GM23338 (cell line): ENCODE measurements around the gene PIP5K1C. TPM values are rescaled to one million over a fixed set of nuclear protein-coding genes. Genes with fewer than 3 reads are reported as not detected.

Source experiments
- ATAC-seq: fragments of 200-7000 bp; cut with Tn5 transposase; 3 replicates; pipeline ENCODE4 v1.9.1; 2020
- DNase-seq: peaks from one replicate; pipeline ENCODE4 v3.0.0-alpha.2; 2015; ENCODE audit warnings: low spot score
- H2AFZ ChIP-seq: fragments of 200-600 bp; sonication (generic); 2 replicates; pipeline ENCODE4 v1.8.0; 2016; ENCODE audit warnings: antibody characterized with exemption, mild to moderate bottlenecking, moderate library complexity
- H3F3A ChIP-seq: fragments of 200-600 bp; sonication (generic); replicated peaks from 2 replicates; pipeline ENCODE4 v1.8.0; 2017; ENCODE audit warnings: antibody characterized with exemption, mixed run types, low read depth
- H3K27ac ChIP-seq: fragments of 200-600 bp; sonication (generic); 2 replicates; pipeline ENCODE4 v1.6.1; 2016; ENCODE audit warnings: low read depth
- H3K27me3 ChIP-seq: fragments of 200-600 bp; sonication (generic); 2 replicates; pipeline ENCODE4 v1.8.0; 2016; ENCODE audit warnings: mild to moderate bottlenecking, mixed run types, moderate library complexity; ENCODE audit not compliant: insufficient read depth
- H3K36me3 ChIP-seq: fragments of 200-600 bp; sonication (generic); 2 replicates; pipeline ENCODE4 v1.8.0; 2016; ENCODE audit warnings: mild to moderate bottlenecking; ENCODE audit not compliant: insufficient read depth
- H3K4me1 ChIP-seq: fragments of 200-600 bp; sonication (generic); 2 replicates; pipeline ENCODE4 v1.8.0; 2016; ENCODE audit warnings: mild to moderate bottlenecking, moderate library complexity; ENCODE audit not compliant: insufficient read depth
- H3K4me2 ChIP-seq: fragments of 200-600 bp; sonication (generic); 2 replicates; pipeline ENCODE4 v1.7.1; 2017; ENCODE audit warnings: mixed run types
- H3K4me3 ChIP-seq: fragments of 200-600 bp; sonication (generic); 2 replicates; pipeline ENCODE4 v1.6.1; 2016; ENCODE audit warnings: mixed run types
- H3K79me2 ChIP-seq: fragments of 200-600 bp; sonication (generic); replicated peaks from 2 replicates; pipeline ENCODE4 v1.8.0; 2017; ENCODE audit warnings: mild to moderate bottlenecking; ENCODE audit not compliant: insufficient read depth
- H3K9me2 ChIP-seq: fragments of 200-600 bp; sonication (generic); 2 replicates; pipeline ENCODE4 v1.8.0; 2017; ENCODE audit not compliant: insufficient read depth
- H4K20me1 ChIP-seq: fragments of 200-600 bp; sonication (generic); replicated peaks from 2 replicates; pipeline ENCODE4 v1.8.0; 2017; ENCODE audit warnings: mild to moderate bottlenecking; ENCODE audit not compliant: insufficient read depth
- H3K27ac Mint-ChIP-seq: 2 replicates; pipeline ENCODE4 v1.8.0; 2020; ENCODE audit warnings: inconsistent platforms, mild to moderate bottlenecking, moderate library complexity, mixed read lengths
- H3K27me3 Mint-ChIP-seq: 3 replicates; pipeline ENCODE4 v1.8.0; 2022; ENCODE audit warnings: low read depth, mild to moderate bottlenecking, moderate library complexity, mixed read lengths, inconsistent platforms; ENCODE audit not compliant: insufficient read depth, poor library complexity
- H3K36me3 Mint-ChIP-seq: 3 replicates; pipeline ENCODE4 v1.8.0; 2021; ENCODE audit warnings: low read depth, mild to moderate bottlenecking, inconsistent platforms, moderate library complexity, mixed read lengths
- H3K4me1 Mint-ChIP-seq: 3 replicates; pipeline ENCODE4 v1.8.0; 2020; ENCODE audit warnings: mild to moderate bottlenecking, inconsistent platforms, mixed read lengths
- H3K4me3 Mint-ChIP-seq: 3 replicates; pipeline ENCODE4 v1.8.0; 2021; ENCODE audit warnings: moderate library complexity, mild to moderate bottlenecking, inconsistent platforms, mixed read lengths
- H3K9me3 Mint-ChIP-seq: 3 replicates; pipeline ENCODE4 v1.8.0; 2020; ENCODE audit warnings: moderate library complexity, mild to moderate bottlenecking, inconsistent platforms, mixed read lengths
- POLR2AphosphoS5 ChIP-seq: IDR thresholded peaks from 2 replicates; pipeline ENCODE4 v1.6.1; 2016; ENCODE audit warnings: antibody characterized with exemption, low read depth
- ZNF114 ChIP-seq: fragments of 250-450 bp; sonication (Bioruptor Pico); IDR thresholded peaks from 2 replicates; pipeline ENCODE4 v1.5.0; 2020; ENCODE audit warnings: mild to moderate bottlenecking, moderate library complexity
- polyA plus RNA-seq: library from polyadenylated mRNA; unstranded; fragments of >200 nt; fragmentation: Nextera tagmentation; extraction: Ambion mirVana; gene quantifications from 2 replicates; pipeline ENCODE4 v1.2.1, GENCODE V29; 2016
- total RNA-seq: library from RNA; depleted of rRNA; stranded (reverse); fragments of >200 nt; shearing (Covaris generic); gene quantifications from 2 replicates; pipeline ENCODE4 v1.2.3, GENCODE V29; 2014
- TF ChIP-seq, protein P1 (sequence below): fragments of 250-450 bp; sonication (Bioruptor Pico); IDR thresholded peaks from 2 replicates; pipeline ENCODE4 v1.5.0; 2020; ENCODE audit warnings: mild to moderate bottlenecking, moderate library complexity
- TF ChIP-seq, protein P2 (sequence below), 2 experiments: fragments of 200-600 bp in 1 of 2; sonication (generic) in 1 of 2; conservative IDR thresholded peaks; 2 replicates each; pipeline versions ENCODE4 v1.5.1 to v1.6.1; 2016 to 2017; ENCODE audit warnings: antibody characterized with exemption in 2 of 2, low read depth in 2 of 2, mild to moderate bottlenecking in 2 of 2, moderate library complexity in 1 of 2
- TF ChIP-seq, protein P3 (sequence below): IDR thresholded peaks from 2 replicates; pipeline ENCODE4 v1.6.1; 2016; ENCODE audit warnings: antibody characterized with exemption
- TF ChIP-seq, protein P4 (sequence below): IDR thresholded peaks from one replicate; pipeline ENCODE4 v1.6.1; 2018; ENCODE audit warnings: antibody characterized with exemption; ENCODE audit not compliant: unreplicated experiment

PIP5K1C gene
- total and polyA plus RNA-seq, 2 experiments from 2014 or later: 11.8 to 46.7 TPM

DNA sequence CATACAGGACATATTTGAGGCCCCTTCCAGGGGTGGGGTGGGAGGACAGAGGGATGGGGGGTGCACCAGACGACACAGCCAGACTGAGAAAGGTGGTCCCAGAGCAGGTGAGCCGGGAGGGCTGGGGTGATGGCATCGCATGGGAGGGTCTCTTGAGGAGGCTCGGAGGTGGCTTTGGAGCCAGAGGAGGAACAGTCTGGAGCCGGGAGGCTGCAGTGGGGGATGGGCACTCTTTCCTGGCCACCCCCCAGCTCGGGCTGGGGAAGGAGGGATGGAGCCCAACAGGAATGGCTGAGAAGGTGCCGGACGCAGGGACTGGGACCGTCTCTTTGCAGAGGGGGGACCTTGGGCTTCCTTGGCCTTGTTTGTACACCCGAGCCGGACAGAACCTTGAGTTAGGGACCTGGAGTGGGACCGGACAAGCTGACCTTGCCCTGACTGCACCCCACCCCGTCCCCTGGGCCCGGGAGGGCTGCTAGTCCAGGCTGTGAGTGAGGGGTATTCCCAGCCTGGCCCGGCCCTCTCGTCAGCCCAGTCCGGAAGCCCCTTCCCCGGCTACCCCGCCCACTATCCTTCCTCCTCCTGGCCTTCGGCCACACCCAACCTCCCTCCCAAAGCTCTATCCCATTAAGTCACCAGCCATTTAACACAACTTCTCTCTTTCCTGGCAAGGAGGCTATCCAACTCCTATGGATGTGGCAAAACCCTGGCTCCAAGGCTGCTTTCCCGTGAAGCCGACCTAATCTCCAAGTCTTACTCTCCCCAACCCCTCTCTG lies 92.8 kb downstream of the PIP5K1C start:
- Histone ChIP-seq H3K36me3 (no peaks in the 10 kb centered on the region), H3K27me3 (peaks cover 11% of the 10 kb centered on the region), H3K4me2 (peak overlapping the region; percentile 95), H3K9me2 (no peaks in the 10 kb centered on the region), H3K4me3 (peak overlapping the region; percentile 64), H3K4me1 (peaks cover 10% of the 10 kb centered on the region), H3K79me2 (no peaks in the 10 kb centered on the region), H3K27ac (no peak overlapping the region), H2AFZ (peak overlapping the region; percentile 80), H4K20me1 (no peaks in the 10 kb centered on the region), H3F3A (peaks cover 4% of the 10 kb centered on the region; the same call in 1 of the 2 replicates)
- Mint-ChIP-seq H3K27ac (no peak overlapping the region), H3K4me3 (peak overlapping the region; percentile 69), H3K36me3 (peaks cover 13% of the 10 kb centered on the region), H3K27me3 (peaks cover 8% of the 10 kb centered on the region), H3K9me3 (no peaks in the 10 kb centered on the region), H3K4me1 (peaks cover 11% of the 10 kb centered on the region)
- ATAC-seq (peak; percentile 59), DNase-seq (peak; percentile 81)
- TF ChIP-seq POLR2AphosphoS5 (0 out of 2 replicates have a peak, but pooled peaks have one; percentile 39), ZNF114 (CRISPR knock-in tag) (no peak)
- TF ChIP-seq, protein P1, sequence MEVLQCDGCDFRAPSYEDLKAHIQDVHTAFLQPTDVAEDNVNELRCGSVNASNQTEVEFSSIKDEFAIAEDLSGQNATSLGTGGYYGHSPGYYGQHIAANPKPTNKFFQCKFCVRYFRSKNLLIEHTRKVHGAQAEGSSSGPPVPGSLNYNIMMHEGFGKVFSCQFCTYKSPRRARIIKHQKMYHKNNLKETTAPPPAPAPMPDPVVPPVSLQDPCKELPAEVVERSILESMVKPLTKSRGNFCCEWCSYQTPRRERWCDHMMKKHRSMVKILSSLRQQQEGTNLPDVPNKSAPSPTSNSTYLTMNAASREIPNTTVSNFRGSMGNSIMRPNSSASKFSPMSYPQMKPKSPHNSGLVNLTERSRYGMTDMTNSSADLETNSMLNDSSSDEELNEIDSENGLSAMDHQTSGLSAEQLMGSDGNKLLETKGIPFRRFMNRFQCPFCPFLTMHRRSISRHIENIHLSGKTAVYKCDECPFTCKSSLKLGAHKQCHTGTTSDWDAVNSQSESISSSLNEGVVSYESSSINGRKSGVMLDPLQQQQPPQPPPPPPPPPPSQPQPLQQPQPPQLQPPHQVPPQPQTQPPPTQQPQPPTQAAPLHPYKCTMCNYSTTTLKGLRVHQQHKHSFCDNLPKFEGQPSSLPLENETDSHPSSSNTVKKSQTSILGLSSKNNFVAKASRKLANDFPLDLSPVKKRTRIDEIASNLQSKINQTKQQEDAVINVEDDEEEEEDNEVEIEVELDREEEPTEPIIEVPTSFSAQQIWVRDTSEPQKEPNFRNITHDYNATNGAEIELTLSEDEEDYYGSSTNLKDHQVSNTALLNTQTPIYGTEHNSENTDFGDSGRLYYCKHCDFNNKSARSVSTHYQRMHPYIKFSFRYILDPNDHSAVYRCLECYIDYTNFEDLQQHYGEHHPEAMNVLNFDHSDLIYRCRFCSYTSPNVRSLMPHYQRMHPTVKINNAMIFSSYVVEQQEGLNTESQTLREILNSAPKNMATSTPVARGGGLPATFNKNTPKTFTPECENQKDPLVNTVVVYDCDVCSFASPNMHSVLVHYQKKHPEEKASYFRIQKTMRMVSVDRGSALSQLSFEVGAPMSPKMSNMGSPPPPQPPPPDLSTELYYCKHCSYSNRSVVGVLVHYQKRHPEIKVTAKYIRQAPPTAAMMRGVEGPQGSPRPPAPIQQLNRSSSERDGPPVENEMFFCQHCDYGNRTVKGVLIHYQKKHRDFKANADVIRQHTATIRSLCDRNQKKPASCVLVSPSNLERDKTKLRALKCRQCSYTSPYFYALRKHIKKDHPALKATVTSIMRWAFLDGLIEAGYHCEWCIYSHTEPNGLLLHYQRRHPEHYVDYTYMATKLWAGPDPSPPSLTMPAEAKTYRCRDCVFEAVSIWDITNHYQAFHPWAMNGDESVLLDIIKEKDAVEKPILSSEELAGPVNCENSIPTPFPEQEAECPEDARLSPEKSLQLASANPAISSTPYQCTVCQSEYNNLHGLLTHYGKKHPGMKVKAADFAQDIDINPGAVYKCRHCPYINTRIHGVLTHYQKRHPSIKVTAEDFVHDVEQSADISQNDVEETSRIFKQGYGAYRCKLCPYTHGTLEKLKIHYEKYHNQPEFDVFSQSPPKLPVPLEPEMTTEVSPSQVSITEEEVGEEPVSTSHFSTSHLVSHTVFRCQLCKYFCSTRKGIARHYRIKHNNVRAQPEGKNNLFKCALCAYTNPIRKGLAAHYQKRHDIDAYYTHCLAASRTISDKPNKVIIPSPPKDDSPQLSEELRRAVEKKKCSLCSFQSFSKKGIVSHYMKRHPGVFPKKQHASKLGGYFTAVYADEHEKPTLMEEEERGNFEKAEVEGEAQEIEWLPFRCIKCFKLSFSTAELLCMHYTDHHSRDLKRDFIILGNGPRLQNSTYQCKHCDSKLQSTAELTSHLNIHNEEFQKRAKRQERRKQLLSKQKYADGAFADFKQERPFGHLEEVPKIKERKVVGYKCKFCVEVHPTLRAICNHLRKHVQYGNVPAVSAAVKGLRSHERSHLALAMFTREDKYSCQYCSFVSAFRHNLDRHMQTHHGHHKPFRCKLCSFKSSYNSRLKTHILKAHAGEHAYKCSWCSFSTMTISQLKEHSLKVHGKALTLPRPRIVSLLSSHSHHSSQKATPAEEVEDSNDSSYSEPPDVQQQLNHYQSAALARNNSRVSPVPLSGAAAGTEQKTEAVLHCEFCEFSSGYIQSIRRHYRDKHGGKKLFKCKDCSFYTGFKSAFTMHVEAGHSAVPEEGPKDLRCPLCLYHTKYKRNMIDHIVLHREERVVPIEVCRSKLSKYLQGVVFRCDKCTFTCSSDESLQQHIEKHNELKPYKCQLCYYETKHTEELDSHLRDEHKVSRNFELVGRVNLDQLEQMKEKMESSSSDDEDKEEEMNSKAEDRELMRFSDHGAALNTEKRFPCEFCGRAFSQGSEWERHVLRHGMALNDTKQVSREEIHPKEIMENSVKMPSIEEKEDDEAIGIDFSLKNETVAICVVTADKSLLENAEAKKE (CRISPR knock-in tag): no peak
- TF ChIP-seq, protein P2, sequence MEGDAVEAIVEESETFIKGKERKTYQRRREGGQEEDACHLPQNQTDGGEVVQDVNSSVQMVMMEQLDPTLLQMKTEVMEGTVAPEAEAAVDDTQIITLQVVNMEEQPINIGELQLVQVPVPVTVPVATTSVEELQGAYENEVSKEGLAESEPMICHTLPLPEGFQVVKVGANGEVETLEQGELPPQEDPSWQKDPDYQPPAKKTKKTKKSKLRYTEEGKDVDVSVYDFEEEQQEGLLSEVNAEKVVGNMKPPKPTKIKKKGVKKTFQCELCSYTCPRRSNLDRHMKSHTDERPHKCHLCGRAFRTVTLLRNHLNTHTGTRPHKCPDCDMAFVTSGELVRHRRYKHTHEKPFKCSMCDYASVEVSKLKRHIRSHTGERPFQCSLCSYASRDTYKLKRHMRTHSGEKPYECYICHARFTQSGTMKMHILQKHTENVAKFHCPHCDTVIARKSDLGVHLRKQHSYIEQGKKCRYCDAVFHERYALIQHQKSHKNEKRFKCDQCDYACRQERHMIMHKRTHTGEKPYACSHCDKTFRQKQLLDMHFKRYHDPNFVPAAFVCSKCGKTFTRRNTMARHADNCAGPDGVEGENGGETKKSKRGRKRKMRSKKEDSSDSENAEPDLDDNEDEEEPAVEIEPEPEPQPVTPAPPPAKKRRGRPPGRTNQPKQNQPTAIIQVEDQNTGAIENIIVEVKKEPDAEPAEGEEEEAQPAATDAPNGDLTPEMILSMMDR (conservative IDR thresholded peaks at IDR 0.05; ENCODE audit: low read depth in 2 of 2): no peak
- TF ChIP-seq, protein P3, sequence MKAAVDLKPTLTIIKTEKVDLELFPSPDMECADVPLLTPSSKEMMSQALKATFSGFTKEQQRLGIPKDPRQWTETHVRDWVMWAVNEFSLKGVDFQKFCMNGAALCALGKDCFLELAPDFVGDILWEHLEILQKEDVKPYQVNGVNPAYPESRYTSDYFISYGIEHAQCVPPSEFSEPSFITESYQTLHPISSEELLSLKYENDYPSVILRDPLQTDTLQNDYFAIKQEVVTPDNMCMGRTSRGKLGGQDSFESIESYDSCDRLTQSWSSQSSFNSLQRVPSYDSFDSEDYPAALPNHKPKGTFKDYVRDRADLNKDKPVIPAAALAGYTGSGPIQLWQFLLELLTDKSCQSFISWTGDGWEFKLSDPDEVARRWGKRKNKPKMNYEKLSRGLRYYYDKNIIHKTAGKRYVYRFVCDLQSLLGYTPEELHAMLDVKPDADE: no peak
- TF ChIP-seq, protein P4, sequence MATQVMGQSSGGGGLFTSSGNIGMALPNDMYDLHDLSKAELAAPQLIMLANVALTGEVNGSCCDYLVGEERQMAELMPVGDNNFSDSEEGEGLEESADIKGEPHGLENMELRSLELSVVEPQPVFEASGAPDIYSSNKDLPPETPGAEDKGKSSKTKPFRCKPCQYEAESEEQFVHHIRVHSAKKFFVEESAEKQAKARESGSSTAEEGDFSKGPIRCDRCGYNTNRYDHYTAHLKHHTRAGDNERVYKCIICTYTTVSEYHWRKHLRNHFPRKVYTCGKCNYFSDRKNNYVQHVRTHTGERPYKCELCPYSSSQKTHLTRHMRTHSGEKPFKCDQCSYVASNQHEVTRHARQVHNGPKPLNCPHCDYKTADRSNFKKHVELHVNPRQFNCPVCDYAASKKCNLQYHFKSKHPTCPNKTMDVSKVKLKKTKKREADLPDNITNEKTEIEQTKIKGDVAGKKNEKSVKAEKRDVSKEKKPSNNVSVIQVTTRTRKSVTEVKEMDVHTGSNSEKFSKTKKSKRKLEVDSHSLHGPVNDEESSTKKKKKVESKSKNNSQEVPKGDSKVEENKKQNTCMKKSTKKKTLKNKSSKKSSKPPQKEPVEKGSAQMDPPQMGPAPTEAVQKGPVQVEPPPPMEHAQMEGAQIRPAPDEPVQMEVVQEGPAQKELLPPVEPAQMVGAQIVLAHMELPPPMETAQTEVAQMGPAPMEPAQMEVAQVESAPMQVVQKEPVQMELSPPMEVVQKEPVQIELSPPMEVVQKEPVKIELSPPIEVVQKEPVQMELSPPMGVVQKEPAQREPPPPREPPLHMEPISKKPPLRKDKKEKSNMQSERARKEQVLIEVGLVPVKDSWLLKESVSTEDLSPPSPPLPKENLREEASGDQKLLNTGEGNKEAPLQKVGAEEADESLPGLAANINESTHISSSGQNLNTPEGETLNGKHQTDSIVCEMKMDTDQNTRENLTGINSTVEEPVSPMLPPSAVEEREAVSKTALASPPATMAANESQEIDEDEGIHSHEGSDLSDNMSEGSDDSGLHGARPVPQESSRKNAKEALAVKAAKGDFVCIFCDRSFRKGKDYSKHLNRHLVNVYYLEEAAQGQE: no peak
